GM20000 (cell line): ENCODE results near the gene NKIRAS2.
"Not testable (repeated sequence)": the region's sequence is repeated elsewhere in the genome, so short reads cannot be mapped to it uniquely, and the experiment has no call there.

Source experiments
- DNase-seq: peaks from one replicate; pipeline ENCODE4 v3.0.0; 2012; ENCODE audit warnings: low spot score
- TF ChIP-seq, protein P1 (sequence below): IDR thresholded peaks from 2 replicates; pipeline ENCODE4 v1.5.1; 2012; ENCODE audit warnings: mild to moderate bottlenecking, control low read depth; ENCODE audit errors: extremely low read depth, missing control alignments

NKIRAS2 gene

DNA sequence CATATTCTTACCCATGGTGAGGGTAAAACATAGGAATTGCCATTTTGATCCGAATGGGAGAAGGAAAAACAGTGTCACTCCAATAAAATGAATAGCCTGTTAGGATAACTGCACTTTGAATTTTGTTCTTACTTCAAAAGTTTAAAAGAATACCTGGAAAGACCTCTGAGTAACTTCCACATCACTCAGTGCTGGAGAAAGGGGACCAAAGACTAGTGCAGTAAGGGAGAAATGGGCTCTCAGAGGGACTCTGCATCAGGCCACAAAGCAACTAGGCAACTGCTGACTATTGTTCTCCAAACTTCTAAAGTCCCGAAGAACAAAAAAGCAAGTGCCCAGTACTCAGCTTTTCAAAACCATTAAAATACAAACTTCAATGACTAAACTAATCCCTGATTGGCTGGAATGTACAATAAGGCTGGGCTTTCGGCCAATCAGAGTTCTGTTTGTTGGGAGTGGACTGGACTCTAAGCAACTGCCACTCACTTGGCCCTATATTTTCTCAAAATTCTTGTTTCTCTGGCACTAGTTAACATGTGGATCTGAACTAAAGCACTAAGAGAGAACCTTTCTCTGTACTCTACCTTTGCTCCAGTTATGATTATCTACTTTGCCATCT is 8.9 kb upstream of the NKIRAS2 start:
- no peak for DNase-seq
- TF ChIP-seq, protein P1, sequence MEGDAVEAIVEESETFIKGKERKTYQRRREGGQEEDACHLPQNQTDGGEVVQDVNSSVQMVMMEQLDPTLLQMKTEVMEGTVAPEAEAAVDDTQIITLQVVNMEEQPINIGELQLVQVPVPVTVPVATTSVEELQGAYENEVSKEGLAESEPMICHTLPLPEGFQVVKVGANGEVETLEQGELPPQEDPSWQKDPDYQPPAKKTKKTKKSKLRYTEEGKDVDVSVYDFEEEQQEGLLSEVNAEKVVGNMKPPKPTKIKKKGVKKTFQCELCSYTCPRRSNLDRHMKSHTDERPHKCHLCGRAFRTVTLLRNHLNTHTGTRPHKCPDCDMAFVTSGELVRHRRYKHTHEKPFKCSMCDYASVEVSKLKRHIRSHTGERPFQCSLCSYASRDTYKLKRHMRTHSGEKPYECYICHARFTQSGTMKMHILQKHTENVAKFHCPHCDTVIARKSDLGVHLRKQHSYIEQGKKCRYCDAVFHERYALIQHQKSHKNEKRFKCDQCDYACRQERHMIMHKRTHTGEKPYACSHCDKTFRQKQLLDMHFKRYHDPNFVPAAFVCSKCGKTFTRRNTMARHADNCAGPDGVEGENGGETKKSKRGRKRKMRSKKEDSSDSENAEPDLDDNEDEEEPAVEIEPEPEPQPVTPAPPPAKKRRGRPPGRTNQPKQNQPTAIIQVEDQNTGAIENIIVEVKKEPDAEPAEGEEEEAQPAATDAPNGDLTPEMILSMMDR, result no peak

DNA sequence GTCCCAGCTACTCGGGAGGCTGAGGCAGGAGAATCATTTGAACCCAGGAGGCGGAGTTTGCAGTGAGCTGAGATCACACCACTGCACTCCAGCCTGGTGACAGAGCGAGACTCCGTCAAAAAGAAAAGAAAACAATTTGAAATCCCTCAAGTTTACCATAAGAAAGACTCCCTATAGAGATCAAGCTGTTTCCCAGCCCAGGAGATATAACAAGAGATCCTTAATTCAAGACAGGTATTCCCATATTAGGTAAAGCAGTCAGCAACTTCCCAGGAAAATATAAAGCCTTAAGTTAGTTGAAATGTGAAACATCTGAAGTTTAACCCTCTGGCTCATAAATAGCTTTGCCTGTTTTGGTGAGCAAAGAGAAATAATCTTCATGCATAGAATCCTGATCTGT is 7.5 kb upstream of the NKIRAS2 start:
- not testable (repeated sequence) for DNase-seq

- DNase-seq, result not testable (repeated sequence)
These were observed 6.2 kb upstream of the NKIRAS2 start for GRCh38 chr17:42013740-42014139.

DNA sequence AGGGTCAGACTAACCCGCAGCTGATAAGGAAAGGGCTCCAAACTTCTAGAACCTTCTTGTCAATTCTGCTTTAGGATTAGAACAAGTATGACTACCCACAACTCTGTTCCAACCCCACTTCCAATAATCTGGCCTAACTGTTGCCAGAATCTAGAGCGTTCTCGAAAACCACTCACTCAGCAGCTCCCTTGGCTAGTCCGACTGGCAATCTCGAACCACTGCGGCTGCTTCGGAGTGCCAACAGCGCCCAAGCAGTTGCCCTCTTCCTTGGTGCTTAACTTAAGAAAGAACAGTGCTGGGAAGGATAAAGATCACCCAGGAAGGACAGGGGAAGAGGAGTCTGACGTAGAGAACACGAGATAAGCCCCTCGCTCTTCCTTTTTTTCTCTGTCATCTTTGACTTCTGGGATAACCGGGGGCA is 3.5 kb upstream of the NKIRAS2 start:
- TF ChIP-seq, protein P1, result no peak
- peak; percentile 10 for DNase-seq

DNA sequence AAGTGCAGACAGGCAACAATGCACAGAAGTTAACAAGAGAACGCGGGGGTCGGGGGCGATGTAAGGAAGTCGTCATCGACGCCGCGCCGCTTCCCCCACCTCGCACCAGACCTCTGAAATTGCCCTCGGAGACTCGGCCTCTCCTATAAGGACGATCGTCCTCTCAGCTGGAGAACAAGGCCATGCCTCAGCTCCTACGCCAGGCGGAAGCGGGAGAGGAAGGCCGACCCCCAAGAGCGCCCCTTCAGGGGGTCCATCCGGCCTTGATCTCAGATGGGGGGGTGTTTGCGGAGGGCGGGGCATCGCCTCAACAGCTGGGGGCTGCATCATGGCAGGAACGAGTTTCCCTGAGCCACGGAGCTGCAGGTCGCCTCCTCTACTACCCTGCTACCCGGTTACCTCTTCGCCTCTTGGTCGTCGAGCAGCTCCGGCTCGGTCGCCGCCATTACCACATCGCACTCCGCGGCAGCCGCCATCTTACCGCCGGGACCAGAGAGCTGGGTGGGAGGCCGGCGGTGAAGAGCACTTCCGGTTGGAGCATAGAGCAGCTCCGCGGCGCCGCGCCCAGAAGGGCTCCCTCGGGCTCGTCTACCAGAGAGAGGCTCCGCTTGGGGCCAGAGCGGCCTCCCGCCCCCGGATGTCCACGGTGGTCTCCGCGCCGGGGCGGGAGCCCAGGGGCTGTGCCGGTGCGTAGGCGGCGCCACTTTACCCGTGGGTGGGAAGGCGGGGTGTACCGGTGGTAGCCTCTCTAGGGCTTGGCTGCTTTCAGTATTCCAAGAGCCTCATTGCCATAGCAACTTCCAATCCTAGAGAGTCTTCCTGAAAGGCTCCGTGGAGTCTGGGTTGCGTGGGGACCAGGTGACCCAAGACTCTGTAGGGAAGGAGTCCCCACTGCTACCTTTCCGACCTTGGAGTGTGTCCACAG is 2.7 kb upstream of the NKIRAS2 start, which contains the start of gene DNAJC7:
DNAJC7 (minus strand) TSS at position 499 of the 925 bp plus-strand sequence; CDS start at position 476, 23 bp downstream.
- peak; percentile 94 for DNase-seq
- TF ChIP-seq, protein P1, result no peak

GRCh38 chr17:42017866-42018200 is 2.1 kb upstream of the NKIRAS2 start:
- DNase-seq, result peak; percentile 57
- TF ChIP-seq, protein P1, result no peak

GRCh38 chr17:42018339-42018738 is 1.6 kb upstream of the NKIRAS2 start:
- TF ChIP-seq, protein P1, result no peak
- peak; percentile 3 for DNase-seq

DNA sequence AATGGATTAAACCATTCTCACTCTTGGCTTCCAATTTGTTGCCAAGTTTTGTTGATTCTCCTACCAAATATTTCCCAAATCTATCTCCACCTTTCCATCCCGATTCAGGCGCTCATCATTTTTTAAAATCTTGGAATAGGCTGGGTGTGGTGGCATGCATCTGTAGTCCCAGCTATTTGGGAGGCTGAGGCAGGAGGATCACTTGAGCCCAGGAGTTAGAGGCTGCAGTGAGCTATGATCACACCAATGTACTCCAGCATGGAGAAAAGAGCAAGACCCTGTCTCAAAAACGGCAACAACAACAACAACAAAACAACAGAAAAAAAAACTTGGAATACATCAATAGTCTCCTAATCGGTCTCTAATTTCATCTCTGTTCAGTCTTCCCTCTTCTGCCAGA is 902 bp upstream of the NKIRAS2 start:
- no peak for DNase-seq
- TF ChIP-seq, protein P1, result no peak

- DNase-seq, result not testable (repeated sequence)
These were observed 955 bp downstream of the NKIRAS2 start for GRCh38 chr17:42020845-42021244.
